GM19043 (cell line): ENCODE measurements around the gene CPD.
"Not testable (repeated sequence)": the region's sequence is repeated elsewhere in the genome, so short reads cannot be mapped to it uniquely, and the experiment has no call there.

Experiments
- ATAC-seq: cut with Tn5 transposase; IDR thresholded peaks from one replicate; pipeline ENCODE4 v1.9.1; 2021; ENCODE audit warnings: low read depth; ENCODE audit not compliant: unreplicated experiment

Gene CPD

GRCh38 chr17:30381340-30381659 lies 2.6 kb downstream of the CPD start:
- ATAC-seq, result no peak

GRCh38 chr17:30382345-30382744 lies 3.6 kb downstream of the CPD start:
- no peak for ATAC-seq

- ATAC-seq, result no peak
Measured at GRCh38 chr17:30388321-30389179, 9.8 kb downstream of the CPD start.

- no peak for ATAC-seq
Measured at GRCh38 chr17:30389756-30390300, 11.1 kb downstream of the CPD start.

GRCh38 chr17:30391534-30391933 lies 12.8 kb downstream of the CPD start:
- no peak for ATAC-seq

GRCh38 chr17:30393491-30393890 lies 14.8 kb downstream of the CPD start:
- ATAC-seq, result no peak

- ATAC-seq, result no peak
Measured at GRCh38 chr17:30393911-30394867, 15.5 kb downstream of the CPD start.

- no peak for ATAC-seq
Measured at GRCh38 chr17:30395398-30396022, 16.8 kb downstream of the CPD start.

- ATAC-seq, result no peak
Measured at GRCh38 chr17:30396129-30396528, 17.4 kb downstream of the CPD start.

GRCh38 chr17:30396612-30397011 lies 17.9 kb downstream of the CPD start:
- no peak for ATAC-seq

- no peak for ATAC-seq
Measured at GRCh38 chr17:30398328-30399041, 19.8 kb downstream of the CPD start.

- no peak for ATAC-seq
Measured at GRCh38 chr17:30401097-30401496, 22.4 kb downstream of the CPD start.

- no peak for ATAC-seq
Measured at GRCh38 chr17:30405161-30405560, 26.4 kb downstream of the CPD start.

- not testable (repeated sequence) for ATAC-seq
Measured at GRCh38 chr17:30410627-30411026, 31.9 kb downstream of the CPD start.

- not testable (repeated sequence) for ATAC-seq
Measured at GRCh38 chr17:30412008-30412496, 33.3 kb downstream of the CPD start.

GRCh38 chr17:30413109-30413508 lies 34.4 kb downstream of the CPD start:
- no peak for ATAC-seq

- no peak for ATAC-seq
Measured at GRCh38 chr17:30414486-30414885, 35.8 kb downstream of the CPD start.

- no peak for ATAC-seq
Measured at GRCh38 chr17:30415491-30415890, 36.8 kb downstream of the CPD start.

GRCh38 chr17:30418070-30418469 lies 39.3 kb downstream of the CPD start:
- not testable (repeated sequence) for ATAC-seq

- ATAC-seq, result no peak
Measured at GRCh38 chr17:30421592-30421991, 42.9 kb downstream of the CPD start.
